ENCODE results near the gene SOX13.

DNA sequence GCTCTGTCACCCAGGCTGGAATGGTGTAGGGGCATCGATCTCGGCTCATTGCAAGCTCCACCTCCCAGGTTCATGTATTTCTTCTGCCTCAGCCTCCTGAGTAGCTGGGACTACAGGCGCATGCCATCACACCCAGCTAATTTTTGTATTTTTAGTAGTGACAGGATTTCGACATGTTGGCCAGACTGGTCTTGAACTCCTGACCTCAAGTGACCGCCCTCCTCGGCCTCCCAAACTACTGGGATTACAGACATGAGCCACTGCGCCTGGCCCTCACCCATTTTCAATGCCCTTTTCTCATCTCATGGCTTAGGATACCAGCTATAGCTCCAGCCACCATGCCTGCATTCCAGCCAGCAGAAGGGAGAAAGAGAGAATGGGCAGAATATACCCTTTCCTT lies 12.9 kb upstream of the SOX13 start:
- no peak for TF ChIP-seq CTCF (IDR thresholded peaks at IDR 0.05 in 4 of 5, conservative IDR thresholded peaks at IDR 0.05 in 1 of 5)
- TF ChIP-seq POLR2A (IDR thresholded peaks at IDR 0.05) = no peak

All from gastrocnemius medialis (tissue), 4 donors.